Raji (cell line): ENCODE measurements around the gene ARHGAP28.

Experiments used
- POLR2A ChIP-seq: IDR thresholded peaks from 2 replicates; pipeline ENCODE4 v1.6.1; 2011; ENCODE audit warnings: low read depth, low read length, control low read depth; ENCODE audit not compliant: insufficient read depth

Gene ARHGAP28

DNA sequence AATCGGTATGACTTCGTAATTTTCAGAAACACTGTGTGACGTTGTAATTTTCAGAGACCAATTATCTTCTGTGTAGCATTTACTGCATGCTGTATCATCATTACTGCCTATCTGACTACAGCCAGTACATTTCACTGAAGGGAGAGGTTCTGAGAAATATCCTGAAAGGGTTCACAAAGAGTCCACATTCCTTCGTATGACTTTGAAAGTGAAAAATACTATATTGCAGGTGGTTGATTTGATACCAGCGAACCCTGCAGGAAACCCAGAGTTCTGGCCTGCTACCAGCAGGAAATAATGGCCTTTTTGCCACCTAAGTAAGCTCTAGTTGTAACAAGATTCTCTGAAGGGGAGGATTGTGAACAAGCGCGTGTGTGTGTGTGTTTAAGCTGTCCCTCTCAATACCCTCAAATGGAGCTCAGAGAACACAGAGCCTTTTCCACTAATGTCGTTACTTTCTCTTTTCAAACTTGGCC lies 155.5 kb downstream of the ARHGAP28 start:
- no peak for TF ChIP-seq POLR2A

GRCh38 chr18:6885992-6886796 lies 156.7 kb downstream of the ARHGAP28 start:
- no peak for TF ChIP-seq POLR2A

DNA sequence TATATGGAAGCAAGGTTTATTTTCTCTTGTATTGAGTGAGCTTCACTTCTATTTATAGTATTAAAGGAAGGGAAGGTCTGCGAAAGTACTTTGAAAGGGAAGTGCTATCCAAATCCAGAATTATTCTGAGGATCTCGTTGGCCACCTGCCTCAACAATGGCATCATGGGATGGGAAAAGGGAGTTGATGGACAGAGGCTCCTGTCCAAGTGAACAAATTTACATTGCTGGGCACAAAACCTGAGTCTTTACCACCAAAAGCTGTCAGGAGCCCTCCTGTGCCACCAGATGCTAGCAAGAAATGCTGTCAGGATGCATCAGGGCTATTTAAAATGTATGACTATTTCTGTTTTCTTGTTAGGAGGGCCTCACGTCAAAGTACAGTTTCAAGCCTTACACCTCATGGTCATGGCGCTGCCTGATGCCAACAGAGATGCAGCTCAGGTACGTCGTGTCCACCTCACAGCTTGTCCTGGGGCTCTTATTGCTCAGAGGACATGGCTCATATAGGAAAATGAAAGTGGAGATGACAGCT lies 157.3 kb downstream of the ARHGAP28 start:
- TF ChIP-seq POLR2A, result no peak

- no peak for TF ChIP-seq POLR2A
Observed at GRCh38 chr18:6891788-6892187, 162.3 kb downstream of the ARHGAP28 start.

DNA sequence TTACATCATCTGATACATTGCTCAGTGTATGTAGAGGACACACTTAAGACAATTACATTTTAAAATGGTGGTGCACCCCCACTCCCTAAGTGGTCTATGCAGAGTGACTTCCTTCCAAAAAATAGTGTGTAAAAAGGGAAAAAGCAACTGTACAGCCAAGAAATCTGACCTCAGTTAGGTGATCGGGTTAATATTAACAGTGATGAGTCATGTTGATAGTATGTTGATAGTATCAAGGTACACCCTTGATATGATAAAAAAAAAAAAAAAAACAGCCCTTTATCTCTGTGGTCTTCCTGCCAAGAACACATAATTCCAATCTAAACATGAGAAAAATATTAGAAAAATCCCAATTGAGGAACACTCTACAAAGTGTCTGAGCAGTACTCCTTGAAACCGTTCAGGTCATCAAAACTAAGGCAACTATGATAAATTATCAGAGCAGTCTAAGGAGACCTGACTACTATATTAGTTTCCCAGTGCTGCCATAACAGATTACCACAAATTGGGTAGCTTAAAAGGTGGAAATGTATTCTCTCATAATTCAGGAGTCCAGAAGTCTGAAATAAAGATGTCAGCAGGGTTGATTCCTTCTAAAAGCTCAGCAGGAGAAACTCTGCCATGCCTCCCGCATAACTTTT lies 171.9 kb downstream of the ARHGAP28 start:
- no peak for TF ChIP-seq POLR2A

- no peak for TF ChIP-seq POLR2A
Observed at GRCh38 chr18:6917072-6917471, 187.6 kb downstream of the ARHGAP28 start.

DNA sequence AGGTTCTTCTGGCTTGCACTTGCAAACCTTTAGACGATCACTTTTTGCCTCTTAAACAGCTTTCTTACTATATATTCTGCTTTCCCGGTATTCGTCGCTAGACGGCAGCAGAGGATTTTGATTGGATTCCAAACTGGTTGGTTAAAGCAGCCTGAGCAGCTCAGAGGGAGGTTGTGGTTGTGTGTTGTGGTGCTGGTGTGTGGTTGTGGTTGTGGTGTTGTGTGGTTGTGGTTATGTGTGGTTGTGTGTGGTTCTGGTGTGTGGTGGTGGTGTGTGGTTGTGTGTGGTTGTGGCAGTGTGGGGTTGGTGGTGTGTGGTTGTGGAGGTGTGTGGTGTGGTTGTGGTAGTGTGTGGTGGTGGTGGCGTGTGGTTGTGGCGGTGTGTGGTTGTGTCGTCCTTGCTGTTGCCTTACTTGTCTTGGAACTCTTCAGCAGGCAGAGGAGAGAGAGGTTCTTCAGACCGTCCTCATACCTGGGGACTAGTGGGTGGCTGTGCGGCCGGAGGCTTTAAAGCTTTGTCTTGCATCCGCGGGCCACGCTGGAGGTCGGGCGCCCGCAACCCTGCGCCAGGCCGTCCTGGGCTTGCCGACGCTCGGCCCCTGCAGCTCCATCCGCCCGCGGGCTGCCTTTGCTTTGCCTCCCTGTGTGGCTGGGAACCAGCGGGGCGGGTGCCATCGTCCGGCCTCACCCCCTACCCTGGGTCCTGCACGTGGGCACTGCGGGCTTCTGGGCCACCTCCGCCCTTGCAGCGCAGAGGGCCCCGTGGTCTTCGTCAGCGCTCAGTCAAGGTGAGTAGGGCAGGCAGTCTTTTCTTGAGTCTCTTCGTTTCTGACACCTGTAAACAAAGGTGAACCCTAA lies 190.8 kb downstream of the ARHGAP28 start:
- TF ChIP-seq POLR2A, result no peak

DNA sequence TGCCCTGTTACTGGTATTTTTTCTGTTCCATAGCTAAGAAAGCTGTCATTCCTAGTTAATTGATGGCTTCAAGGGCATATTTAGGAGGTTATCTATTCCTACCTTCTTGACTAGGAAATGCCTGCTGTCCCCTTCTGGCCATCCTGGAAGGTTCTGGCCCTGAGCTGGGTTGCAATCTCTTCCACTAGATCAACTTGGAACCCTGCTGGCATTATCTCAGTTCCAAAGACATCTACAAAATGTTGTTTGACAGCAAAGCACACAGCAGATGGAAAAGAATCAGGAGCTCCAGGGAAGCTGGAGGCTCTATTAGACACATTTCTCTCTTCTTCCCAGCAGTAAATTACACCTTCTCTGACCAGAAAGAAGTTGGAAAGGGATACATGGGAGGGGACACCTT lies 192.1 kb downstream of the ARHGAP28 start:
- no peak for TF ChIP-seq POLR2A

GRCh38 chr18:6923220-6923619 lies 193.7 kb downstream of the ARHGAP28 start:
- TF ChIP-seq POLR2A, result no peak

DNA sequence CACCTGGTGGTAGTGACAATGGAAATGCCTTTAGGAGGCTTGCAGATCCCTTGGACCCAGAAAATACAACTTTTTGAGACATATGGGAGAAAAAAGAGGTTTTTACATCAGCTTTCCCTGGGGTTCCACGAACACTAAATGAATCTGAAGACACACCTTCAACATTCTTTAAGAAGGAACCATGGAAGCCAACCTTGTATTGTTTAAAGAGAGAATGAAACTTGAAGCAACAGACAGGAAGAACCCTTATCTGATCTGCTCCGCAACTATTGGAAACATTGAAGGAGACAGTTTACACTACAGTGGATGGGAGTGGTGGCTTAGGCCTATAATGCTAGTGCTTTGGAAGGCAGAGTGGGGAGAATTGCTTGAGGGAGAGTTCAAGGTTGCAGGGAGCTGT lies 197.6 kb downstream of the ARHGAP28 start:
- no peak for TF ChIP-seq POLR2A

- TF ChIP-seq POLR2A, result no peak
Observed at GRCh38 chr18:6928359-6928758, 198.8 kb downstream of the ARHGAP28 start.

- TF ChIP-seq POLR2A, result no peak
Observed at GRCh38 chr18:6929370-6930102, 200.0 kb downstream of the ARHGAP28 start.

DNA sequence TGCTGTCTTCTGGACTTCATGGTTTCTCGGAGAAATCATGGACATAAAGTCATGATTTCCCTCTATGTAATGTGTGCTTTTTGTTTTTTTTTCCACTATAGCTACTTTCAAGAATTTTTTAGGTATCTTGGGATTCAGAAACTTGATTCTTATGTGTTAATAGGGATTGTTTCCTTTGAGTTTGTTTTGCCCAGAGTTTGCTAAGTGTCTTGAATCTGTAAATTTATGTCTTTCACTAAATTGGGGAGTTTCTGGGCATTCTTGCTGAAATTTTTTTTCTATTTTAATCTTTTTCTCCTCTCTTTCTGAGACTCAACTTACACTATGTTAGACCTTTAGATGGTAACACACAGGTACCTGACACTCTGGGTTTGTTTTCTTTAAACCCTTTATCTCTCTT lies 205.3 kb downstream of the ARHGAP28 start:
- TF ChIP-seq POLR2A, result no peak

DNA sequence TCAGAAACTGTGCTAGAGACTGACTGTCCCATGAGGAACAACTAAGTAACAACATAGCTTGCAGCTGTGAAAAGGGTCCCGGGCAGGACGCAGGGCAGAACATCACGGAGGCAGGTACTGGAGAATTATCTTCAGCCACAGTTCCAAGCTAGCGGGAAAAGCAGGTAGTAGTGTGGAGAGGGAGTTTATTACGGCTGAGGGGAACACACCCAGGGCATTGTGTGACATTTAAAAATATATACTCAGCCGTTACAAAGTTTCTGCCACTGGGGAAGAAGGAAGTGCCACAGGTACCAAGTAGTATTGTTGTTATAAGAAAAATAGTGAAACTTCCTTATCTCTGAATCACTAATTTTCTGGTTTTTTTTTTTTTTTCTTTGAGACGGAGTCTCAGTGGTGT lies 208.5 kb downstream of the ARHGAP28 start:
- TF ChIP-seq POLR2A, result no peak

GRCh38 chr18:6939972-6940371 lies 210.5 kb downstream of the ARHGAP28 start:
- no peak for TF ChIP-seq POLR2A
